ENCODE measurements around the gene RCL1.

RCL1 gene

GRCh38 chr9:4865681-4866080 is 72.9 kb downstream of the RCL1 start:
- ATAC-seq: no peak
- TF ChIP-seq TOX (CRISPR knock-in tag; IDR thresholded peaks at IDR 0.05; ENCODE audit: borderline replicate concordance): no peak
- TF ChIP-seq ISL1 (CRISPR knock-in tag; IDR thresholded peaks at IDR 0.05): no peak
- TF ChIP-seq OSR1 (CRISPR knock-in tag; IDR thresholded peaks at IDR 0.05): no peak
- TF ChIP-seq PPARA (CRISPR knock-in tag; IDR thresholded peaks at IDR 0.05; ENCODE audit: borderline replicate concordance): no peak
- TF ChIP-seq CREB5 (CRISPR knock-in tag; IDR thresholded peaks at IDR 0.05; ENCODE audit: low read depth): no peak
- TF ChIP-seq ZC3H10 (CRISPR knock-in tag; IDR thresholded peaks at IDR 0.05): no peak
- TF ChIP-seq ESRRG (CRISPR knock-in tag; IDR thresholded peaks at IDR 0.05): no peak
- no peak for TF ChIP-seq ZFP3 (CRISPR knock-in tag; IDR thresholded peaks at IDR 0.05)

- no peak for TF ChIP-seq TSHZ2 (CRISPR knock-in tag; IDR thresholded peaks at IDR 0.05)
- TF ChIP-seq ISL1 (CRISPR knock-in tag; IDR thresholded peaks at IDR 0.05): no peak
- no peak for TF ChIP-seq BACH2 (CRISPR knock-in tag; IDR thresholded peaks at IDR 0.05; ENCODE audit: borderline replicate concordance)
- ATAC-seq: no peak
Observed at GRCh38 chr9:4866239-4866969, 73.7 kb downstream of the RCL1 start.

GRCh38 chr9:4873066-4873465 is 80.3 kb downstream of the RCL1 start:
- ATAC-seq: no peak
- TF ChIP-seq CSRNP3 (CRISPR knock-in tag; IDR thresholded peaks at IDR 0.05): no peak
- TF ChIP-seq TSHZ2 (CRISPR knock-in tag; IDR thresholded peaks at IDR 0.05): no peak
- no peak for TF ChIP-seq PATZ1 (CRISPR knock-in tag; IDR thresholded peaks at IDR 0.05; ENCODE audit: borderline replicate concordance)

- TF ChIP-seq PPARA (CRISPR knock-in tag; IDR thresholded peaks at IDR 0.05; ENCODE audit: borderline replicate concordance): no peak
- no peak for TF ChIP-seq CREB5 (CRISPR knock-in tag; IDR thresholded peaks at IDR 0.05; ENCODE audit: low read depth)
- TF ChIP-seq SNAI2 (CRISPR knock-in tag; IDR thresholded peaks at IDR 0.05): no peak
- TF ChIP-seq ISL1 (CRISPR knock-in tag; IDR thresholded peaks at IDR 0.05): no peak
- TF ChIP-seq ARNTL (CRISPR knock-in tag; IDR thresholded peaks at IDR 0.05; ENCODE audit: borderline replicate concordance, low read depth): no peak
- ATAC-seq: no peak
Observed at GRCh38 chr9:4875559-4875958, 82.8 kb downstream of the RCL1 start.
